Trophoblast cell (in vitro differentiated cells and primary cell): ENCODE results near the gene YY1AP1.

Experiments used
- DNase-seq, 2 donors: peaks; one replicate each; pipeline ENCODE4 v3.0.0-alpha.2; 2016
- H2AFZ ChIP-seq: 2 replicates; pipeline ENCODE4 v1.6.1; 2013; ENCODE audit warnings: low read length, moderate library complexity, mild to moderate bottlenecking; ENCODE audit not compliant: insufficient read depth, poor library complexity
- H2AK5ac ChIP-seq: 2 replicates; pipeline ENCODE4 v1.6.1; 2013; ENCODE audit warnings: mild to moderate bottlenecking, low read length
- H2BK120ac ChIP-seq: 2 replicates; pipeline ENCODE4 v1.6.1; 2013; ENCODE audit warnings: low read length, mild to moderate bottlenecking, moderate library complexity; ENCODE audit not compliant: insufficient read depth, poor library complexity
- H2BK12ac ChIP-seq: 2 replicates; pipeline ENCODE4 v1.6.1; 2013; ENCODE audit warnings: mild to moderate bottlenecking, low read length, moderate library complexity
- H2BK5ac ChIP-seq: 2 replicates; pipeline ENCODE4 v1.6.1; 2013; ENCODE audit warnings: low read length, low read depth, moderate library complexity, mild to moderate bottlenecking; ENCODE audit not compliant: poor library complexity
- H3K14ac ChIP-seq: 2 replicates; pipeline ENCODE4 v1.6.1; 2013; ENCODE audit warnings: mild to moderate bottlenecking, low read length
- H3K18ac ChIP-seq: 2 replicates; pipeline ENCODE4 v1.6.1; 2013; ENCODE audit warnings: mild to moderate bottlenecking, low read length
- H3K23ac ChIP-seq: 2 replicates; pipeline ENCODE4 v1.6.1; 2013; ENCODE audit warnings: low read length
- H3K27ac ChIP-seq: 2 replicates; pipeline ENCODE4 v1.5.1; 2013; ENCODE audit warnings: low read depth, mild to moderate bottlenecking, inconsistent platforms, low read length, moderate library complexity
- H3K27me3 ChIP-seq: 2 replicates; pipeline ENCODE4 v1.6.1; 2013; ENCODE audit warnings: inconsistent platforms, mild to moderate bottlenecking, low read length, moderate library complexity; ENCODE audit not compliant: insufficient read depth
- H3K36me3 ChIP-seq, 2 experiments: 1 replicate in 1 of 2; 2 replicates in 1 of 2; pipeline ENCODE4 v1.6.1; 2013; ENCODE audit warnings: low read length in 2 of 2, mild to moderate bottlenecking in 2 of 2, moderate library complexity in 1 of 2; ENCODE audit not compliant: insufficient read depth in 2 of 2, control insufficient read depth in 1 of 2
- H3K4ac ChIP-seq: 2 replicates; pipeline ENCODE4 v1.6.1; 2013; ENCODE audit warnings: low read depth, mild to moderate bottlenecking, low read length, moderate library complexity
- H3K4me1 ChIP-seq, 2 experiments: 1 replicate in 1 of 2; 2 replicates in 1 of 2; pipeline ENCODE4 v1.6.1; 2013; ENCODE audit warnings: low read length in 2 of 2, mild to moderate bottlenecking in 2 of 2, moderate library complexity in 1 of 2; ENCODE audit not compliant: insufficient read depth in 2 of 2, control insufficient read depth in 1 of 2
- H3K4me2 ChIP-seq: 2 replicates; pipeline ENCODE4 v1.6.1; 2013; ENCODE audit warnings: inconsistent platforms, mild to moderate bottlenecking, low read length, moderate library complexity
- H3K4me3 ChIP-seq: 2 replicates; pipeline ENCODE4 v1.5.1; 2013; ENCODE audit warnings: mild to moderate bottlenecking, low read depth, low read length, inconsistent platforms
- H3K79me1 ChIP-seq: one replicate; pipeline ENCODE4 v1.6.1; 2013; ENCODE audit warnings: low read length
- H3K79me2 ChIP-seq: 2 replicates; pipeline ENCODE4 v1.6.1; 2013; ENCODE audit warnings: low read length, mild to moderate bottlenecking; ENCODE audit not compliant: control insufficient read depth, insufficient read depth, poor library complexity
- H3K9ac ChIP-seq: 2 replicates; pipeline ENCODE4 v1.6.1; 2013; ENCODE audit warnings: mild to moderate bottlenecking, low read length
- H3K9me3 ChIP-seq: 2 replicates; pipeline ENCODE4 v1.6.1; 2013; ENCODE audit warnings: low read depth, mild to moderate bottlenecking, control low read depth, inconsistent platforms, low read length; ENCODE audit not compliant: insufficient read depth
- H4K12ac ChIP-seq: 2 replicates; pipeline ENCODE4 v1.6.1; 2013; ENCODE audit warnings: low read depth, mild to moderate bottlenecking, low read length, moderate library complexity
- H4K8ac ChIP-seq: 2 replicates; pipeline ENCODE4 v1.6.1; 2013; ENCODE audit warnings: low read depth, mild to moderate bottlenecking, low read length, moderate library complexity
- H4K91ac ChIP-seq: one replicate; pipeline ENCODE4 v1.6.1; 2013; ENCODE audit warnings: low read depth, mild to moderate bottlenecking, low read length, moderate library complexity
- WGBS: extraction: QIAGEN DNeasy Blood & Tissue Kit; methylation state at CpG from one replicate; pipeline ENCODE4 v1.1.7; 2013; ENCODE audit warnings: missing lambda C conversion rate; ENCODE audit not compliant: insufficient read length, insufficient coverage; ENCODE audit errors: extremely low coverage; 5-methylcytosine and 5-hydroxymethylcytosine counted together

YY1AP1 gene

GRCh38 chr1:155696524-155696923, 8.0 kb upstream of the YY1AP1 start:
- Histone ChIP-seq H2AK5ac (no peak overlapping the region), H4K91ac (no peak overlapping the region), H3K9me3 (peaks cover 8% of the 10 kb centered on the region), H3K79me2 (peaks cover 11% of the 10 kb centered on the region), H3K79me1 (peaks cover 3% of the 10 kb centered on the region), H4K12ac (no peak overlapping the region), H2AFZ (no peak overlapping the region), H4K8ac (no peak overlapping the region), H3K4me1 (peaks cover 0 to 3% of the 10 kb centered on the region in 2 experiments), H3K14ac (no peak overlapping the region), H3K27ac (peak overlapping the region; percentile 10), H3K36me3 (peaks cover 9 to 12% of the 10 kb centered on the region in 2 experiments), H2BK12ac (no peak overlapping the region), H2BK120ac (no peak overlapping the region), H3K4me2 (no peak overlapping the region), H3K18ac (no peak overlapping the region), H3K4me3 (no peak overlapping the region), H2BK5ac (no peak overlapping the region), H3K4ac (no peak overlapping the region), H3K9ac (no peak overlapping the region), H3K23ac (no peak overlapping the region), H3K27me3 (no peaks in the 10 kb centered on the region)
- no peak for DNase-seq

DNA sequence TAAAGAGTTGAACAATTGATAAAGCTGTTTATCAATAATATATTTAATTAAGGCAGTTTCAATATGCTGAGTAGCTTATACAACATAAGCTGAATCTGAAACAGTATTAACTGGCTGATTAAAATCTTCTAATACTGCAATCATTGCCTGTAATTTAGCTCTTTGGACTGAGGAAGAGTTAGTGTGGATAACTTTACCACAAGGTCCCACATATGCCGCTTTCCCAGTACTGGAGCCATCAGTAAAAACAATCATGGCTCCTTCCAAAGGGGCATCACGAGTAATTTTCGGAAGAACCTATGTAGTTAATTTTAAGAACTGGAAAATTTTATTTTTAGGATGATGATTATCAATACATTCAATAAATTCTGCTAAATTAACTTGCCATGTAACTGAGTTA, 7.0 kb upstream of the YY1AP1 start:
- no CpG with 5 or more reads among the region's 3 CpGs for WGBS
- H3K27me3 ChIP-seq, result no peaks in the 10 kb centered on the region
- H3K27ac ChIP-seq, result no peak overlapping the region

DNA sequence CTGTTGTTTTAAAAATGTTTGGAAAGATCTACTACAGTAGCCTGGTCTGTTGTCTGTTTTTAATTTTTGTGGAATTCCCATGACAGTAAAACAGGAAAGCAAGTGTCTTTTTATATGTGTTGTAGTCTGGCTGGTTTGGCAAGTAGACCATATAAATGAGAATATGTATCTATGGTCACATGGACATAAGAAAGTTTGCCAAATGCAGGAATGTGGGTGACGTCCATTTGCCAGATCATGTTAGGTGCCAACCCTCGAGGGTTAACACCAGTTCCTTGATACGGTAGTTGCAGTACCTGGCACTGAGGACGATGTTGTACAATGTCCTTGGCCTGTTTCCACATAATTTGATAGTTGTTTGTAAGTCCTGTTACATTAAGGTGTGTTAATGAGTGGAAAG, 6.5 kb upstream of the YY1AP1 start:
- no CpG with 5 or more reads among the region's 4 CpGs for WGBS
- Histone ChIP-seq H4K91ac (no peak overlapping the region), H3K4me1 (peaks cover 0 to 6% of the 10 kb centered on the region in 2 experiments), H3K27me3 (no peaks in the 10 kb centered on the region), H3K9me3 (peaks cover 8% of the 10 kb centered on the region), H3K79me1 (peaks cover 3% of the 10 kb centered on the region), H3K36me3 (peaks cover 10 to 18% of the 10 kb centered on the region in 2 experiments), H4K8ac (no peak overlapping the region), H2BK12ac (no peak overlapping the region), H2AK5ac (no peak overlapping the region), H2BK5ac (no peak overlapping the region), H3K4me3 (no peak overlapping the region), H2BK120ac (no peak overlapping the region), H3K9ac (no peak overlapping the region), H3K27ac (no peak overlapping the region), H2AFZ (no peak overlapping the region), H3K14ac (no peak overlapping the region), H3K18ac (no peak overlapping the region), H3K23ac (no peak overlapping the region), H3K79me2 (peaks cover 12% of the 10 kb centered on the region), H3K4ac (peak overlapping the region; percentile 93), H3K4me2 (no peak overlapping the region), H4K12ac (no peak overlapping the region)
- no peak for DNase-seq

More for the DNA sequence above, 7.0 kb upstream of the YY1AP1 start:
- no peak overlapping the region for H3K4me2 ChIP-seq
- H2BK12ac ChIP-seq, result no peak overlapping the region
- peaks cover 8% of the 10 kb centered on the region for H3K9me3 ChIP-seq
- no peak overlapping the region for H4K8ac ChIP-seq
- H2AK5ac ChIP-seq, result no peak overlapping the region
- H3K18ac ChIP-seq, result no peak overlapping the region
- no peak overlapping the region for H3K9ac ChIP-seq
- H3K79me1 ChIP-seq, result peaks cover 3% of the 10 kb centered on the region
- H3K36me3 ChIP-seq, result peaks cover 10 to 17% of the 10 kb centered on the region in 2 experiments
- no peak overlapping the region for H3K4ac ChIP-seq
- peaks cover 0 to 3% of the 10 kb centered on the region in 2 experiments for H3K4me1 ChIP-seq
- no peak for DNase-seq
- H3K23ac ChIP-seq, result no peak overlapping the region
- H2BK5ac ChIP-seq, result no peak overlapping the region
- peaks cover 11% of the 10 kb centered on the region for H3K79me2 ChIP-seq
- H2AFZ ChIP-seq, result no peak overlapping the region
- H4K91ac ChIP-seq, result no peak overlapping the region
- no peak overlapping the region for H3K4me3 ChIP-seq
- H3K14ac ChIP-seq, result no peak overlapping the region
- no peak overlapping the region for H2BK120ac ChIP-seq
- no peak overlapping the region for H4K12ac ChIP-seq

DNA sequence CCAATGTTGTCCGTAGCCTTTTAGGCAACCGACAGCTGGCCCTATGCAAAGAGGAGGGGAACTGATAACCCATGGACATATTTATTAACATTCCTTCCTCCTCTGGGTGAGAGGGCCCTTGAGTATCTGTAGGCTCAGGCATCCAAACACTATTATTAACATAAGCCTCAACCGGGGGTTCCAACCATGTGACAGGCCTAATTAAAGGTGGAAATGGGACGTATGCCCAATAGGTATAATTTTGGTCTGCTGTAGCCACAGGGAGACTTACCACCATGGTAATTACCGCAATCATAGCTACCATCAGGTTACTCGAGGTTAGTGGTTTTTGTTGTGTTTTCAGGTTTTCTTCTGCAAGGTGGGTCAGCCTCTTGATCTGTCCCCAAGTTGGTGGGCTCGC, 5.6 kb upstream of the YY1AP1 start:
- H3K14ac ChIP-seq, result no peak overlapping the region
- H3K9me3 ChIP-seq, result peaks cover 8% of the 10 kb centered on the region
- no peak overlapping the region for H3K23ac ChIP-seq
- H3K27me3 ChIP-seq, result no peaks in the 10 kb centered on the region
- no peak overlapping the region for H2AK5ac ChIP-seq
- H3K4me3 ChIP-seq, result no peak overlapping the region
- H4K8ac ChIP-seq, result no peak overlapping the region
- H2BK120ac ChIP-seq, result no peak overlapping the region
- no peak overlapping the region for H3K9ac ChIP-seq
- no peak overlapping the region for H2AFZ ChIP-seq
- H3K18ac ChIP-seq, result no peak overlapping the region
- DNase-seq, result no peak
- WGBS, result no CpG with 5 or more reads among the region's 7 CpGs
- H4K12ac ChIP-seq, result no peak overlapping the region
- H3K4me1 ChIP-seq, result peaks cover 0 to 6% of the 10 kb centered on the region in 2 experiments
- peaks cover 4% of the 10 kb centered on the region for H3K79me1 ChIP-seq
- peak overlapping the region; percentile 40 for H3K4ac ChIP-seq
- H3K36me3 ChIP-seq, result peaks cover 10 to 12% of the 10 kb centered on the region in 2 experiments
- no peak overlapping the region for H2BK12ac ChIP-seq
- H3K4me2 ChIP-seq, result no peak overlapping the region
- no peak overlapping the region for H4K91ac ChIP-seq
- H2BK5ac ChIP-seq, result peak overlapping the region; percentile 62
- peaks cover 8% of the 10 kb centered on the region for H3K79me2 ChIP-seq
- peak overlapping the region; percentile 44 for H3K27ac ChIP-seq
